Cardiac fibroblast (primary cell): ENCODE data around the gene RAB29.

ENCODE experiments used
- DNase-seq, 2 donors: peaks; one replicate each; pipeline versions ENCODE4 v3.0.0 to v3.0.0-alpha.2; 2010; ENCODE audit warnings: low read depth in 2 of 2
- H3K4me3 ChIP-seq, 2 donors: replicated peaks in 1 of 2; 1 replicate in 1 of 2; 2 replicates in 1 of 2; pipeline ENCODE4 v1.5.1; 2011; ENCODE audit warnings: low read depth in 2 of 2, low read length in 2 of 2, mild to moderate bottlenecking in 2 of 2, moderate library complexity in 1 of 2
- TF ChIP-seq, protein P1 (sequence below): IDR thresholded peaks from one replicate; pipeline ENCODE4 v1.5.1; 2011; ENCODE audit warnings: low read depth, mild to moderate bottlenecking, low read length, inconsistent platforms

The RAB29 gene

DNA sequence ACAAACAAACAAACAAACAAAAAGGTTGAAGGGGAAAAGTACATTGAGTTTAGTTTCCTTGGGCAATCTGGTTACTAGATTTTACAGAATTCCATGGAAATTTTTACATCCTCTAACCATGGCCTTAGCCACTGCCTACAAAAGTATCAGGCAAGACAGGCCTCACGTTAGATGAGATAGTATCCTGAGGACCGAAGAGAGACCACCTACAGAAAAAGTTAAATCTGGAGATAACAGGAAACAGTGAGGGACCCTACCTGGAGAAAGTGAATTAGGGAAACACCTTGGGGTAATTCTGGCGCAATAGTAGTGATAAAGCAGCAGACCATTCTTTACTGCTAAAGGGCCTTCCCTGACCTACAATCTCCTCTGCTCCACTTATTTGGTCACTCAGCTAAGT lies 8.7 kb downstream of the RAB29 start:
- TF ChIP-seq, protein P1, sequence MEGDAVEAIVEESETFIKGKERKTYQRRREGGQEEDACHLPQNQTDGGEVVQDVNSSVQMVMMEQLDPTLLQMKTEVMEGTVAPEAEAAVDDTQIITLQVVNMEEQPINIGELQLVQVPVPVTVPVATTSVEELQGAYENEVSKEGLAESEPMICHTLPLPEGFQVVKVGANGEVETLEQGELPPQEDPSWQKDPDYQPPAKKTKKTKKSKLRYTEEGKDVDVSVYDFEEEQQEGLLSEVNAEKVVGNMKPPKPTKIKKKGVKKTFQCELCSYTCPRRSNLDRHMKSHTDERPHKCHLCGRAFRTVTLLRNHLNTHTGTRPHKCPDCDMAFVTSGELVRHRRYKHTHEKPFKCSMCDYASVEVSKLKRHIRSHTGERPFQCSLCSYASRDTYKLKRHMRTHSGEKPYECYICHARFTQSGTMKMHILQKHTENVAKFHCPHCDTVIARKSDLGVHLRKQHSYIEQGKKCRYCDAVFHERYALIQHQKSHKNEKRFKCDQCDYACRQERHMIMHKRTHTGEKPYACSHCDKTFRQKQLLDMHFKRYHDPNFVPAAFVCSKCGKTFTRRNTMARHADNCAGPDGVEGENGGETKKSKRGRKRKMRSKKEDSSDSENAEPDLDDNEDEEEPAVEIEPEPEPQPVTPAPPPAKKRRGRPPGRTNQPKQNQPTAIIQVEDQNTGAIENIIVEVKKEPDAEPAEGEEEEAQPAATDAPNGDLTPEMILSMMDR, result no peak
- no peak for DNase-seq
- no peak overlapping the region for H3K4me3 ChIP-seq

DNA sequence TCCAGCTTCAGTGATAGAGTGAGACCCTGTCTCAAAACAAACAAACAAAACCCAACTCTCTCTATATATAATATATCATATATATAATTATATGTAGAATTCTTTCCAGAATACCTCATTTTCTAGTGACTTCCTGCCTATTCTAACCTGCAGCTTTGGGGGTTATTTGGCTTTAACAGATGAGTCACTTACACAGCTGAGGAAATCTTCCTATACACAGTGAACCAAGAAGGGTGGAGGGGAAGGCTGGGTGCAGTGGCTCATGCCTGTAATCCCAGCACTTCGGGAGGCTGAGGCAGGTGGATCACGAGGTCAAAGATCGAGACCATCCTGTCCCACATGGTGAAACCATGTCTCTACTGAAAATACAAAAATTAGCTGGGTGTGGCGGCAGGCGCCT lies 9.2 kb downstream of the RAB29 start:
- TF ChIP-seq, protein P1, result no peak
- H3K4me3 ChIP-seq, result no peak overlapping the region
- peak in 1 of 2 donors; percentile 46 for DNase-seq

DNA sequence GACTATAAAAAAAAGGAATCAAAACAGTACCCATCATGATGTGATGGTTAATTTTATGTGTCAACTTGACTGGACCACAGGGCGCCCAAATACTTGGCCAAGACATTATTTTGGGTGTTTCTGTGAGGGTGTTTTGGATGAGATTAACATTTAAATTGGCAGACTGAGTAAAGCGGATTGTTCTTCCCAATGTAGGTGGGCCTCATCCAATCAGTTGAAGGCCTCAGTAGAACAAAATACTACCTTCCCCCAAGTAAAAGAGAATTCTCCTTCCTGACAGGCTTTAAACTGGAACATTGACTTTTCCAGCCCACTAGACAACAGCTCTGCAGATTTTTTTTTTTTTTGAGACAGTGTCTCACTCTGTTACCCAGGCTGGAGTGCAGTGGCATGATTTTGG lies 10.7 kb downstream of the RAB29 start:
- no peak overlapping the region for H3K4me3 ChIP-seq
- DNase-seq, result no peak
- TF ChIP-seq, protein P1, result no peak

DNA sequence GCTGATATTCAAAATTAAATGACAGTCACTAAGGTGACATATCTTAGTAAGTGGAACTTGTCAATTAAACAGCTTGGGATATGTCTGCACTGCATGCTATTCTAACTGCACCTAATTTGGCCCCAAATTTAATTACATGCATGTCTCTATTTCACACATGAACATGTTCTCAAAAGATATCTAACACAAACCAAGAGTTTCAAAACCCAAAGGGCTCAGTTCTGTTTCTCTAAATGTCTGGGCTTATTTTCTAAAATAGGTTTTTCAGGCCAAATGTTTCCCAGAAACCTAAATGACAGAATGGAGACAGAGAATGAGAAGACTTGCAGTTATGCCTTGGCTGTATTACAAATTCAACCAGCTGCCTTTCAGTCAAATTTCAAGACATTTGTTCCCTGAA lies 11.3 kb downstream of the RAB29 start:
- no peak overlapping the region for H3K4me3 ChIP-seq
- TF ChIP-seq, protein P1, result no peak
- DNase-seq, result no peak

DNA sequence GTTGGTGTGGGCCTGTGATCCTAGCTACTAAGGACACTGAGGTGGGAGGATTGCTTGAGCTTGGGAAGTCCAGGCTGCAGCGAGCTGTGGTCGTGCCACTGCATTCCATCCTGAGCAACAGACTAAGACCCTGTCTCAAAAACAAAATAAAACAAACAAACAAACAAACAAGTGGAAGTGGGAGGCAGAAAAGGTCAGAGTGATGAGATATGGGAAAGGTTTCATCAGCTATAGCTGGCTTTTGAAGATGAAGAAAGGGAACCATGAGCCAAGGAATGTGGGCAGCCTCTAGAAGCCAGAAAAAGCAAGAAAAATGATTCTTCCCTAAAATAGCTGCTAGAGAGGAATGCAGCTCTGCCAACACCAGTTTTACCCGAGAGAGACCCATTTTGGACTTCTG lies 14.7 kb downstream of the RAB29 start:
- DNase-seq, result no peak
- H3K4me3 ChIP-seq, result no peak overlapping the region
- TF ChIP-seq, protein P1, result no peak

DNA sequence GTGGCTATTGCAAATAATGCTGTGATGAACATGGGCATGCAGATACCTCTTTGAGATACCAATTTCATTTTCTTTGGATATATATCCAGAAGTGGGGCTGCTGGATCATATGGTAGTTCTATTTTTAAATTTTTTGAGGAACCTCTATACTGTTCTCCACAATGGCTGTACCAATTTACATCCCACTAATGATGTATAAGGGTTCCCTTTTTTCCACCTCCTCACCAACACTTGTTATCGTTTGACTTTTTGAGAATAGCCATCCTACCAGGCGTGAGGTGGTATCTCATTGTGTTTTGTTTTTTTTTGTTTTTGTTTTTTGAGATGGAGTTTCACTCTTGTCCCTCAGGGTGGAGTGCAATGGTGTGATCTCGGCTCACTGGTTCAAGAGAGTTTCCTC lies 18.7 kb downstream of the RAB29 start:
- DNase-seq, result no peak
- TF ChIP-seq, protein P1, result no peak
- H3K4me3 ChIP-seq, result no peak overlapping the region

DNA sequence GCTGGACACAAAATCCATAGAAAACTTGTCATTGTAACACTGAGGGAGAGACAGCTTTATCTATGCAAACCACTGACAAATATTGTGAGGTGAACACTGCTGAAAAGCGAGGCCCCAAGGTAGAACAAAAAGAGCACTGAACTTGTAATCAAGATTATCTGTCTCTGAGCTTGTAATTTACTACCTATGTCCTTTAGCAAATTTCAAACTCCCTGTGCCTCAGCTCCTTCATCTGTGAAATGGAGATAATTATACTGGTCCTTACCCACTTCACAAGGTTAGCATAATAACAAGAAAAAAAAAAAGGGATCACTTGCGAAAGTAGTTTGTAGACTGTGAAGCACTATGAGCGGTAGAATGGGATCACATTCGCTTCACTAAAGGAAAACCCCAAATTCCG lies 20.4 kb downstream of the RAB29 start:
- TF ChIP-seq, protein P1, result no peak
- DNase-seq, result no peak
- no peak overlapping the region for H3K4me3 ChIP-seq
